GM19099 (cell line): ENCODE data around the gene FSD2.

ENCODE experiments used
- POLR2A ChIP-seq: IDR thresholded peaks from 3 replicates; pipeline ENCODE4 v1.6.1; 2011; ENCODE audit warnings: low read depth; ENCODE audit not compliant: insufficient read length; ENCODE audit errors: extremely low read depth

FSD2 gene, protein sequence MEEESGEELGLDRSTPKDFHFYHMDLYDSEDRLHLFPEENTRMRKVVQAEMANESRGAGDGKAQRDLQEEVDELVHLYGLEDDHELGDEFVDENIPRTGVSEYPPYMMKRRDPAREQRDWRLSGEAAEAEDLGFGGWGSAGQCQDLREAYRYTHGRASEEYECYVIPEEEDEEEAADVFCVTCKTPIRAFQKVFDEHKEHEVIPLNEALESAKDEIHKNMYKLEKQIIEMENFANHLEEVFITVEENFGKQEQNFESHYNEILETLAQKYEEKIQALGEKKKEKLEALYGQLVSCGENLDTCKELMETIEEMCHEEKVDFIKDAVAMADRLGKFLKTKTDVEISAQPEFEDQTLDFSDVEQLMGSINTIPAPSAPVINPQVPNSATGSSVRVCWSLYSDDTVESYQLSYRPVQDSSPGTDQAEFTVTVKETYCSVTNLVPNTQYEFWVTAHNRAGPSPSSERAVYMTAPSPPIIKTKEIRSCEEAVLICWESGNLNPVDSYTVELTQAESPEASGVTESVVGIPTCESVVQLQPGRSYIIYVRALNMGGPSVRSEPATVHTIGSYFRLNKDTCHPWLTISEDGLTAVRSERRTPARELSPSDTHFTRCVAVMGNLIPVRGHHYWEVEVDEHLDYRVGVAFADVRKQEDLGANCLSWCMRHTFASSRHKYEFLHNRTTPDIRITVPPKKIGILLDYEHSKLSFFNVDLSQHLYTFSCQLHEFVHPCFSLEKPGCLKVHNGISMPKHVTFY

DNA sequence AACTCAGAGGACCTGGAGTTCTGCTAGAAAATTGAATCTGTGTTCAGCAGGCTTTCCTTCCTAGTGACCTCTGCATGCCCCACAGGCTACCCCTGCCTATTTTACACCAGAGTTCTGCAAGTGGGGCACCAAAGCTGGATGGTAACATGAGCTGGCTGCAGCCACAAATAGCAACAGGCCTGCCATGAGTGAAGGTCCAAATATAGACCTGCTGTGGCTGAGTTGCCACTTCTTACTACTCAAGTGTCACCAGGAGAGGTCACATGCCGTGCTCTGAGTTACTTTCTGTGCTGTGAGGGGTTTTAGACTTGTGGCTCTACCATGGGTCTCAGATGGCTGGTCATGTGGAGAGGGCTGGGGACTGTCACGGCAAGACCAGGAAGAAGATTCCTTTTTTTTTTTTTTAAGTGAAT, at the start of gene FSD2:
Gene FSD2, minus strand, starts transcription at position 76 of the 413 bp plus-strand sequence. CDS start 18,679 bp downstream, outside the sequence.
- no peak for TF ChIP-seq POLR2A

DNA sequence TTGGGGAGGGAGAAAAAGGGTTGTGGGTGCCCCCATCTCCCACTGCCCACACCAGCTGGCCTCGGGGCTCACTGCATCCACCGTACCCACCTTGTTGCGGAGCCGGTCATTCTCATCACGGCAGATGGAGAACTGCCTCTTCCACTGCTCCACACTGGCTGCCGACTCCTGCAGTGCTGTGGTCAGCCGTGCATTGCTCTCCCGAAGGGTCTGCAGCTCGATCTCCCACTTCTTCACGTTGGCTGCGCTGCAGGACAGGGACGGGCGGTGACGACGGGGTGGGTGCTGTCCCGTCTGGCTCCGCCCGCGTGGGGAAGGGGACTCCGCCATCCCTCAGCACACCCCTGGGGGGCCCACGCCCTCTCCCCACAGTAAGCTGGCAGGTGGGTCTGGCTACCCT, 48.7 kb upstream of the FSD2 start:
- no peak for TF ChIP-seq POLR2A

DNA sequence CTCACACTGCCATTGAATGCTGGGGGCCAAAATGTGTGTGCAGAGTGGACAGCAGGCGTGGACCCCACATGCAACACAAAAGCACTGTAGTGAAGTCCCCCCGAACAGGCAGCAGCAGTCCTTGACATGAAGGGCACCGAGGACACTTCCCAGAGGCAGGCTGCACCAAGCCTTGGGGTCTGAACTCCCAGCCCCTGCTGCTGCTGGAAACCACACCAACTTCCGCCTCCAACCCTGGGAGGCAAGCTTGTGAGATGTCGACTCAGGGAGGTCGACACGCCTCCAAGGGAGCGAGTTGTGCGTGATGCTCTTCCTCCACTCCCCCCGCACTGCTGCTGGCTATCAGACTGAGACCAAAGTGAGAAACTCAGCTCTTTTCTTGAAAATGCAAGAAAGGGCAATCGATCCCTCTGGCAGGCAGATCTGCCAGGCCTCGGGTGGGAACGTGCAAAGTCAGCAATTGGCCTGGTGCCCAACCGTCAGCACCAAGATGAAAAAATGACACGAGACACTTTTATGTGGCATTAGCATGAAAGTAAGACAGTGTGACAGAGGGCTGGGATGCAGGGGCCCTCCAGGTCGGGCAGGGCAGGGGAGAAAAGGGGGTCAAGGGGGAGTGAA, 47.2 kb upstream of the FSD2 start:
- TF ChIP-seq POLR2A = no peak

- TF ChIP-seq POLR2A = no peak
Observed at GRCh38 chr15:82851981-82852511, 46.2 kb upstream of the FSD2 start.

- no peak for TF ChIP-seq POLR2A
Observed at GRCh38 chr15:82851306-82851850, 45.5 kb upstream of the FSD2 start.

GRCh38 chr15:82850731-82851130, 44.9 kb upstream of the FSD2 start:
- TF ChIP-seq POLR2A = no peak

DNA sequence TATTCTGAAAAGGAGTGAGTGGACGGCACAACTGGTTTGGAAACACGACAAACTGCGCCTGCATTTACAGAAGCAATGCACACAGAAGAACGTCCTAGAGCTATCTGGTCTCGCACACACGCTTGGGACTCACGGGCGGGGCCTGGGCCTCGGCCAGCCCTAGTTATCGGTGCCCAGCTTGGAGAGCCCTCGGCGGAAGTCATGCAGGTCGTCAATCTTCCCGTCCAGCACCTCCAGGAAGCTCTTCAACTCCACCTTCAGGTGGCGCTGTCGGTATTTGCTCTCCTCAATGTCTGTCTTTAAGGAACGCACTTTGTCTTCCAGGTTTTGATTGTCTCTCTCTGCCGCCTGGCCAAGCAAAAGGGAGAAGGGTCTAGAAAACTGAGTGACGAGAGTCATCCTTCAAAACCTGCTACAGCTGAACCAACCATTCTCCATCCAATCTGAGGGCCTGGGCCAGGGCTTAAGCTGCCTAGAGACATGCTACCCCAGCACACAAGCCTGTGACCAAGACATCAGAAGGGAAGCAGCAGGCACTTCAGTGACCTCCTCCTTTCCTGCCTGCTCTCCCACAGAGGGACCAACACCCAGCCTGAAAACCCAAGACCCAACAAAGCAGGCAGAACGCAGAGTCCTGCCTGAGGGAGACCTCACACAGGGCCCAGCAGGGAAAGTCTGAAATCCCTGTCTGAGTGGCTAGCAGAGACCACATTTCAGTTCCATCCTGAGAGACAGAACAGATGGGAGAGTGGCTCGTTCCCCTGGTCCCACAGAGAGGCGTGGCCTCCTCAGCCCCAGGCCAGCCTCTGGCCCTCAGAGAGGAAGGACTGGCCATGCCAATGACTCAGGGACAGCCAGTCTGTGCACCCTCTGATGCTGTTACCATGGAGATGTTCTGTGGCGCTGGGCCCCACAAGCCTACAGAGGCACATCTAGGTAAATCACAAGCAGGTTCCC, 44.0 kb upstream of the FSD2 start:
- TF ChIP-seq POLR2A = no peak

- no peak for TF ChIP-seq POLR2A
Observed at GRCh38 chr15:82848241-82848993, 42.5 kb upstream of the FSD2 start.

DNA sequence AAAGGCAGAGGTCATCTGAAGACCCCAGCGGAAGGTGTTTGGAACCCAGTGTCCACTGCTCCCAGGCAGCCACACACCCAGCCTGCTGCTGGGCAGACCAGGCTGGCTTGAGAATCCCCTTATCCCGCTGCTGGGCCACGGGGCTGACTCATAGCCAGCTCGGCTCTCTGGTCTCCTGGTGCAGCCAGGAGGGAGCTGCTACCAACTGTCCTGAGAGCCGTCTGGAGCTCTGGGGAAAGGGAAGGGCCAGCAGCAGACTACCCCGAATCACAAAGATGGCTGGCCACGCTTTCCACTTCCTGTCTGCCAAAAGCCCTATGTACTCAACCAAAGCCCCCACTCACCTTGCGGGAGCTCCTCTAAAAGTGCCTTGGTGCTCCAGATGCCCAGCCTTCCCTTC, 41.8 kb upstream of the FSD2 start:
- TF ChIP-seq POLR2A = no peak

DNA sequence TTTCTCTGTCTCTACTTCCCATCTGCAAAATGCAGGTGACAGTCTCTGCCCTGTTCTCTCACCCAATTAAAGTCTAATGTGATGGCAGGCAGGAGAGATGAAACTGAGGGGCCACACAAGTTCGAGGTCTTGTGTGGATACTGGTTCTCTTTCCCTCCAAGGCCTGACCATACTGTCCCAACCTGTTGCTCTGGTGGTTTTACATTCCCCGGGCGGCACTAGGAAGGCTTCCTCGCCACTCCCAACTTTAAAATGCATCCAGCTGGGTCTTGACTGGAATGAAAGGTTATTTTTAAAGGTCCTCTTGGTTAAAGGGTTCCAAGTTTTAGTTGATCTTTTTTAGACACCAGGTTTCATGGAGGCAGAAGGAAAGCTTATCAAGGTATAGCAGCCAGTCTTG, 40.8 kb upstream of the FSD2 start:
- TF ChIP-seq POLR2A = no peak

DNA sequence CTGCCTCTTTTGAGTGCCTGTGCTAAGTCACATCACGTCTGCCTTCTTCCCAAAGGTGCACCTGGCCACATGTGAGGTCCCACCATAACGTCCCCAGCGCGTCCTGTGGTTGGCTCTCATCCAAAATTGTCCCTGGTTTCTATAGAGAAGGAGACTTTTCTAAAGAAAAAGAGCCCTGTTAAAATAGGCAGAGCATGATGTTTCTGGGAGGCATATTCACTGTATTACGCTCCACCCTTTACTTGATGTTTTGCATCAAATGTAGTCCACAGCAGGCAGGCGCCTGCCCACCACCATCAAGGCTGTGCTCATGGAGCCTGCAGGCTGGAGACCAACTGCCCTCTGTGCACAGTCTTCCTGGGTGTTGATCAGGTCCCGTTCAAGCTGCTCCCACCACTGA, 39.8 kb upstream of the FSD2 start:
- TF ChIP-seq POLR2A = no peak

- no peak for TF ChIP-seq POLR2A
Observed at GRCh38 chr15:82843566-82843965, 37.7 kb upstream of the FSD2 start.

- TF ChIP-seq POLR2A = no peak
Observed at GRCh38 chr15:82840166-82840565, 34.3 kb upstream of the FSD2 start.

- no peak for TF ChIP-seq POLR2A
Observed at GRCh38 chr15:82839136-82839535, 33.3 kb upstream of the FSD2 start.
